ENCODE results near the gene TNS1.

DNA sequence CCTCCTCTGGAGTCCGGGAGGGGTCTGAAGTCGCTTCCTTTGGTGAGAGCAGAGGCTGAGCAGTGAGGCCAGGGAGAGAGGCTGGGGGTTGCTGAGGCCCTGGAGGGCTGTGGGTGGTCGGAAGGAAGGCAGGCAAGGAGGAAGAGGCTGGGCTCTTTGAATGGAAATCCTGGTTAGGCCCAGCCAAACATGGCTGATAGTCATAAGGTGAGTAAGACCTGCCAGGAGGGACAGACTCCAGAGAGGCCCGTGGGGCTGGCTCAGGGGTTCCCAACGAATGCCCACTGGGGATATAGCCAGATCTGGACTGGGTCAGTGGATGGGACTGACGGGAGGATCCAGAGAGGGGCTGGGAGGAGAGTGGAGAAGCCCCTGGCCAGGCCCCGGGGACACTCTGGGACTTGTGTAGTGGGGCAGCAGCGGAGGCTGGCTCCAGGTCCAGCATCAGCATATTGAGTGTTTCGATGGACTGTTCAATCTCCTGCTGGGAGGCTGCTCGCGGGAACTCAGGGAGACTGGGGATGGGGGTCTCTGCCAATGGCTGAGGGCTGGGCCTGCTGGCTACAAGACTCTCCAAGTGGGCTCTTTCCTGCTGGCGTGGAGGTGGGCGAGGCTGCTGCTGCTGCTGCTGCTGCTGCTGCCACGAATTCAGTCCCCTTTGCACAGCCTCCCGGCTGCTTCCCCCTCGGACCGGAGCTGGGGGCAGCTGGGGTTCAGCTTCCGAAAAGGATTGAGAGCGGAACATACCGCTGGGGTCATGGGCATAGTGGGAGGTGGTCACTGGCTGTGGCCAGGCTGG, 155.0 kb downstream of the TNS1 start:
- TF ChIP-seq, protein P1, sequence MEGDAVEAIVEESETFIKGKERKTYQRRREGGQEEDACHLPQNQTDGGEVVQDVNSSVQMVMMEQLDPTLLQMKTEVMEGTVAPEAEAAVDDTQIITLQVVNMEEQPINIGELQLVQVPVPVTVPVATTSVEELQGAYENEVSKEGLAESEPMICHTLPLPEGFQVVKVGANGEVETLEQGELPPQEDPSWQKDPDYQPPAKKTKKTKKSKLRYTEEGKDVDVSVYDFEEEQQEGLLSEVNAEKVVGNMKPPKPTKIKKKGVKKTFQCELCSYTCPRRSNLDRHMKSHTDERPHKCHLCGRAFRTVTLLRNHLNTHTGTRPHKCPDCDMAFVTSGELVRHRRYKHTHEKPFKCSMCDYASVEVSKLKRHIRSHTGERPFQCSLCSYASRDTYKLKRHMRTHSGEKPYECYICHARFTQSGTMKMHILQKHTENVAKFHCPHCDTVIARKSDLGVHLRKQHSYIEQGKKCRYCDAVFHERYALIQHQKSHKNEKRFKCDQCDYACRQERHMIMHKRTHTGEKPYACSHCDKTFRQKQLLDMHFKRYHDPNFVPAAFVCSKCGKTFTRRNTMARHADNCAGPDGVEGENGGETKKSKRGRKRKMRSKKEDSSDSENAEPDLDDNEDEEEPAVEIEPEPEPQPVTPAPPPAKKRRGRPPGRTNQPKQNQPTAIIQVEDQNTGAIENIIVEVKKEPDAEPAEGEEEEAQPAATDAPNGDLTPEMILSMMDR (conservative IDR thresholded peaks at IDR 0.05; ENCODE audit: low read length), result no peak
- TF ChIP-seq EZH2phosphoT487 (IDR thresholded peaks at IDR 0.05; ENCODE audit: borderline replicate concordance), result no peak

All from Loucy (cell line).